ENCODE results near the gene CAPN12.

The CAPN12 gene

DNA sequence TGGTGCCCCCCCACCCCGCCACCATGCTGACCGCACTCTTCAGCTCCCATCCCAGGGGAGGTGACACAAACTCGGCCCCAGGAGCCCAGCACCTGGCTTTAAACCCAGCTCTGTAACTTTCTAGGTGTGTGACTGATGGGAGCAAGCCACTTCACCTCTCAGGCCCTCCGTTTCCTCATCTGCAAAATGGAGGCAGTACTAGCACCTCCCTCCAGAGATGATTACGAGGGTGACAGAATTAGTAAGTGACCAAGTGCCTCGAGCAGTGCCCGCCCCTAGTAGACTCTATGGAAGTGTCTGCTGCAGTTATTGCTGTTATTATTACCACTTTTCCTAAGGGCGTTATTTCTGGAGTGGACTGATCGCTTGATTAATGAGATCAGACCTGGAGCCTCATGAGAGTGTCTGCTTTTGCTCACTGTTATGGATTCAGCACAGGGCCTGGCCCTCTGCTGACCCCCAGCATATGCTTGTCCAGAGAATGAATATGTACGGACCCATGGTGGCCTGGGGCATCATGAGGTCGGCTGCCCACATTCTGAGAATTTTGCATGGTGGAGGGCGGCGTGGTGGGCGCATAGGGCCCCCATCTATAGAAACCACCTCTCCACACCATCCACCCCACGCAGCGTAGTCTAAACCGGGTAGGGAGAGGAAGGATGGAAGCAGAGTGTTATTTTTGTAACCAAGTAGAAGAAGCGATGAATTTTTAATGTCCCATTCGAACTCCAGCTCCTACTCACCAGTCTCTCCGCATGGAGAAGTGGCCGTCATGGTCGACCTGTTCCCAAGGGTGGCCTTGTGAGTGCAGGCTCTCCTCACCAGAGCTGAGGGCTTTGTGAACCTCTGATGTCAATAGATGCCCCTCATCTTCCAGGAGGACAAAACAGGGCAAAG lies 48.2 kb downstream of the CAPN12 start:
- no peak for DNase-seq (ENCODE audit: low read depth)

DNA sequence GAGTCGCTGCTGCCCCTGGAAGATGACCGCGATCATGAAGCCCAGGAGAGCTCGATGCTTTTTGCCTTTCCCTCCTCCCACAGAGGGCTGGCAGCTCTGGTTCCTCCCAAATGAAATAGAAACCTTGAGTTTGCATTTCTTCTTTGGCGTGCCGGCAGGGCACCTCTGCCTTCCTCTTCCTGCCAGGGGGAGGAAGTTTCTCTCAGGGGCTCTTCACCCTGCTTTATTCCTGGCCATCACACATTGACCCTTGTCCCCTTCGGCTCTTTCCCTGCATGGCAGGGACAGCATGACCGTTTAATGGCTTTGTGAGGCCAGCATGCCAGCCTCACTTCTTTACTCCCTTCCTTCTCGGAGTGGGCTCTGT lies 49.0 kb downstream of the CAPN12 start:
- no peak for DNase-seq (ENCODE audit: low read depth)

DNA sequence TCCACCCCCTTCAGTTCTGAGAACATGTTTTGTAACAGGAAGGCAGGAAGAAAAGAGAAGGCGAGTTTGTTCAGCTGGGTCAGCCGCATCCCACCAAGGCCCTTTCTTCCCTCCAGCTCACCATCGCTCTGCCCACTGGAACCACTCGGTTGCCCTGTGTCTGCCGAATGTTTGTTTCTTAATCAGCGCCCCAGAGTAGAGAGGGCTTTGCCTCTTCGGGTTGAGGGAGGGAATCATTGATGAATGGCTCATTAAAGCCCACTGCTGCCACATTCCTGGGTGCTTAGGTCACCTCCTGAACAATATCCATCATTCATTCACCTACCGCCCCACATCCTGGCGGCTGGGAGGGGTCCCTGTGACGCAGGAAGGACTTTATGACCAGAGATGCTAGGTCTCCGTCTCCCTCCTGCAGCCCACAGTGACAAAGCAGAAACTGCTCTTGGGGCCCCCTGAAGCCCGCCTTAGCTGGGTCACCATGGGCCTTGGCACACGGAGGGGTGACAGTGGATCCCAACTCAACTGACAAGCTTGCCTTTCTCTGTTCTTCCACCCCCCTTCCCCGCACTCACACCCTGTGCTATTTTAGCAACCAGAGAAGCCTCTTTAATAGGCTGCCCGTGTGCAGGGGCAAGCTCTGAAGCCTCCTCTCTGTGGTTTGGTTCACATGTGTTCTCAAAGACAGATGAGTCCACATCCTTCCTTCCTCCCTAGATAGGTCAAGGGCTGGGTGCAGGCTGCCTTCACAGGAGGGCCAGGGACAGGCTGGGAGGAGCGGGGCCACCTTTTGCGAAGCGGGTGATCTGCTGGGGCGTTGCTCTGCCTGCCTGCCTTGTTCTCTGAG lies 50.7 kb downstream of the CAPN12 start:
- DNase-seq (ENCODE audit: low read depth), result peak; percentile 90

DNA sequence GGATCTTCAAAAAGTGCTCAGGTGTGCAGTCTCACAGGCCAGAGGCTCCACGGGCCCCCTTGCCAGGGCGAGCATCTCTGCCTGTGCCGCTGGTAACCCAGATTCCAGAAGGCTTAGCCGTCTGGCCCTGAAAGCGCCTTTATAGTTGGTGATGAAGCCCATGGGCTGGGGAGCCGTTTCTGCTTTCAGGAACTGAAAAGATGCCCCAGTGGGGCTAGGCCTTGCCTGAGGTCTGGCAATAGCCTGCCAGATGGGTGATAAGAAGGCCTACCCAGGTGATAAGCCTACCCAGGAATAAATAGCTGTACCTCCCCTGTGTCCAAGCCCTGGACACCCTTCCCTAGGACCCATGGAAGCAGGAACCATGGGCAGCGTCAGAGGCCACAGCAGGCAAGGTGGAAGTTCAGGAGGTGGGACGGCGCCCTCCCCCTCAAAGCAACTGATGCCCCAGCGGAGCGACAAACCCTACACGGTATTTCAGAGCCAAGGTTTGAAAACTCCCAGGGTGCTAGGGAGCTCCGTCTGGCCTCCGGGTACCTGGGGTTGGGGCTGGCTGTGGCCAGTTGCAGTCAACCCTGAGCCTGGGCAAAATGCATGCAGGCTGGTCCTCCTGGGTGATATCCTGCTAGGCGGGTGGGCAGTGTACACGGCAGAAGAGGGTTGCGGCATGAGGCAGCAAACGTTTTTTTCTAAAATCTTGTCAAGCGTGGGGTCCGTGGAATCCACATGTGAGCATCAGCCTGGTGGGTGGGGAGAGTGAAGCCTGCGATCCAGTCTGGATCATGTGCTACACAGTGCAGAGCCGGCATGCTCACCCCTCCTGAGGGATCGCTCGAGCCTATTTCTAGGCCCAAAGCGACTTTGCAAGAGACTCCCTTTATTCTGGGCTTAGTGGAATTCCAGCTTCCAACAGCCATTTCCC lies 51.6 kb downstream of the CAPN12 start:
- DNase-seq (ENCODE audit: low read depth), result no peak

DNA sequence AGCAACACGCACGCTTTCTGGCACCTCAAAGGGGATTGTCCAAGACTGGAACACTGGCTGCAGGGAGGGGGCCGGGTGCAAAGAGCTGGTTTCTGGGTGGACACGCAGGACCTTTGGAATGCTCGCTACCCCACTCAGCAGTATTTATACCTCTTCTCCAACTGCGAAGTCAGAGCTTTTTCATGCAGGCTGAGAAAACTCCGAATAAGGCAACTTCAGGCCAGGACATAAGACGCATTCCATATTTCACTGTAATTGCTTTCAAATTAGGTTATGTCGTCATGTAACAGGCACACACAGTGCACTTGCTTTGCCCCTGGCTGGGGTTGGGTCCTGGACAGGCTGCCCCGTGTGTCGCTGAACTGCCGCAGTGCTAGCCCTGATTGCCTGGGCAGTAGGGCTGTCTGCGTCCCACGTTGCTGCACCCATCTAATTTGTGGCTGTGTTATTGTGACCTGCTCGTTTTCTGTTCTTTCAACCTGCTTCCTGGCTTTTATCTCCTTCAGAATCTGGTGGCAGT lies 52.3 kb downstream of the CAPN12 start:
- DNase-seq (ENCODE audit: low read depth), result peak; percentile 97

DNA sequence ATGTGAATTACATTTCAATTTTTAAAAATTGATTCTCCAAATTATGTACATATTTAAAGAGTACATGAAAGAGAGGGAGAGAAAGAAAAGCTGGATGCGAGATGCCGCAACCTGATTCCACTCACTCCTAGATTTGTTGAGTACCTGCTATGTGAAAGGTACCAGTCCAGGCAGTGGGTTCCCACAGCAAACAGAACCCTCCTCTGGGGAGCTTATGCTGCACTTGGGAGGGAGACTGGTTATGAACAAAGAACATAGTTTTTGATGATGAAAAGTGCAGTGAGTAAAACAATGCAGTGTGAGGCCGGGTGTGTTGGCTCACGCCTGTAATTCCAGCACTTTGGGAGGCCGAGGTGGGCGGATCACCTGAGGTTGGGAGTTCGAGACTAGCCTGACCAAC lies 53.4 kb downstream of the CAPN12 start:
- DNase-seq (ENCODE audit: low read depth), result peak; percentile 31

DNA sequence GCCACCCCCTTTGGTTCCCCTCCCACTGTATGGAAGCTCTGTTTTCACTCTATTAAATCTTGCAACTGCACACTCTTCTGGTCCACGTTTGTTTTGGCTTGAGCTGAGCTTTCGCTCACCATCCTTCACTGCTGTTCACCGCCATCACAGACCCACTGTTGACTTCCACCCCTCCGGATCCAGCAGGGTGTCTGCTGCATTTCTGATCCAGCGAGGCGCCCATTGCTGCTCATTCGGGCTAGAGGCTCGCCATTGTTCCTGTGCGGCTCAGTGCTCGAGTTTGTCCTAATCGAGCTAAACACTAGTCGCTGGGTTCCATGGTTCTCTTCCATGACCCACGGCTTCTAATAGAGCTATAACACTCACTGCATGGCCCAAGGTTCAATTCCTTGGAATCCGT lies 54.1 kb downstream of the CAPN12 start:
- DNase-seq (ENCODE audit: low read depth), result no peak

GRCh38 chr19:38687837-38688378 lies 56.4 kb downstream of the CAPN12 start:
- DNase-seq (ENCODE audit: low read depth), result no peak

GRCh38 chr19:38686530-38686888 lies 57.8 kb downstream of the CAPN12 start:
- DNase-seq (ENCODE audit: low read depth), result no peak

DNA sequence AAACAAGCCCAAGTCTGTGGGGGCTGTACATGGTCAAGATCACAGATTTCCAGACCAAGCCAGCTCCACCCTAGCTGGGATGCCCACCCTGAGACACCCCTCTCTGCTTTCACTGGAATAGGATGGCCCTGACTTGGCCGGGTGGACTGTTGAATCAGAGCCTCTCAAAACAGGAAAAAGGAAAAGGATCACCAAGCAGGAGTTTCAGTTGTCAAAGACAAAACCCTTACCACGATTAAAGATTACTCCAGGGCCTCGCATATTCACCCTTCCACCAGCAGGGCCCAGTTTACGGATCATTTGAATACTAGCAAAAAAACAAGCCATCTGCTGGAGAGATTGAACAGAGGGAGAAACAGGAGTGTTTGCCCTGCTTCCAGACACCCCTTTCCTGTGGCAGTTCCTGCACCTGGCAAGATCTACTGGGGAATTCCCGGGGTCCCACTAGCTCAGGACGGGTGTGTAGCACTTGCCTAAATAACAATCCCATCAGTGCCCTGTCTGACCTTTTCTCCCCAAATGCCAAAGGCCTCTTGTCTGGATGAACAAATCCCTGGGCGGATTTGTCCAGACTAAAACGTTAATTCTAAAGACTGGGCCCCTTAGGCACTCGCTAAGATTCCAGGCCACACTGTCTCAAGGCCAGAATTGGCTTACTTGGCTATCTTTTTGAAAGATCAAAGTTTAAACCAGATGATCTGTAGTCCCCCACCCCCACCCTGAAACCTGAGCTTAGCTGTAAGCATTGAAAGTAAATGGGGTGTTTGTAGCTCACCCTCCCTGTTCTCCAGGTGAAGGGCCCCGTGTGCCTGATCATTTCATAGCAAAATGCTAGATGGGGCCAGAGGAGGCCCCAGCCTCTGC lies 58.4 kb downstream of the CAPN12 start:
- peak; percentile 63 for DNase-seq (ENCODE audit: low read depth)

DNA sequence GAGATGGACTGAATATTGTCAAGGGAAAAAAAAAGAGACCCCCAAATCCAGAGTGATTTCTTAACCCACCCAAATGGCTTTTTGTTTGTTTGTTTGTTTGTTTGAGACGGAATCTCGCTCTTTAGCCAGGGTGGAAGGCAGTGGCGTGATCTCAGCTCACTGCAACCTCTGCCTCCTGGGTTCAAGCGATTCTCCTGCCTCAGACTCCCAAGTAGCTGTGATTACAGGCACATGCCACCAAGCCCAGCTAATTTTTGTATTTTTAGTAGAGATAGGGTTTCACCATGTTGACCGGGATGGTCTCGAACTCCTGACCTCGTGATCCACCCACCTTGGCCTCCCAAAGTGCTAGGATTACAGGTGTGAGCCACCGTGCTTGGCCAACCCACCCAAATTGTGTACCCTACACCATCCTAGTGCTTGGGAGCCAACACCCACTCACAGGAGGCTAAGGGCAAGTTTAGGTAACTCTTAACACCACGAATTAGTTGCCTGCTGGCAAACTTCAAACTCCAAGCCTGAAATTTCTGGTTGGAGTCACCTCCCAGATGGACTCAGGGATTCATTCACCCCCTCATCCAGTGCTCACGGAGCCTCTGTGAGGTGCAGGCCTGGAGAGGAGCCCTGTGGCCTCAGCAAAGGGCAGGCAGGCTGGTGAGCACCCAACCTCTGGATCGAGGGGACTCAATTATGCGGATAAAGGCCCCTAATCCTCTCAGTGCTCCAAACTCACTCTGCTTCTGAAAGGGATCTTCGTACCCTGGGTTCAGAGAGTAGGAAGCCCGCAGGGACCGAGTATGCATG lies 59.2 kb downstream of the CAPN12 start:
- DNase-seq (ENCODE audit: low read depth), result no peak

GRCh38 chr19:38684078-38684861 lies 60.0 kb downstream of the CAPN12 start:
- peak; percentile 95 for DNase-seq (ENCODE audit: low read depth)

DNA sequence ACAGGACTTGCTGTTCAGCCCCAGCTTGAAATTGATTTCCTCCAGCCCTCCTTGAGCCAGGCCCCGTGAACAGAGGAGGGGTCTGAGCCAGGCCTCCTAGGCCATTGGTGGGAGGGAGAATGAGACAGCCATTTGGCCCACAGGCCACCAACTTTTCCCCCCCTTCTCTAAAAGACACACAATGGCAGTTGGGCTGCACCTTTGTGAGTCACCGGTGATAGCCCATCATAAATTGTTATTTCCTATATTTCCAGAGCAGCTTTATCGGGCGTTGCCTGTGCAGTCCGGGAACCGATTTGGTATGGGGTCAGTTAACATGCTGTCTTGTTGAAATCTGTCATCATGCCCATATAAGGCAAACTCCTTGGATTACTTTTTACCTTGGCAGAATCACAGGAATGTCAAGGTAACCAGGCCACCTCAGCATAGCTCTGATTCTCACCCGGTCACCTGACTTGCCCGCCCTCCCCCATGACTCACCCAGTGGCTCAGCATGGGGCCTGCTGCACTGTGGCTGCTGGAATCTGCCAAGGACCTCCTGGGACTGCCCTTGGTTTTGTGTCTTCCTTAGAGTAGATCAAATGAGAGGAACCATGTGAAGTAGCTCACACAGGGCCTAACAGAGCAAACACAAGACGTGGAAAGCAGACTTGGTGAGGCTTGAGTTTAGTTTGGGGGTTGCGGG lies 60.7 kb downstream of the CAPN12 start:
- peak; percentile 95 for DNase-seq (ENCODE audit: low read depth)

GRCh38 chr19:38682872-38683392 lies 61.3 kb downstream of the CAPN12 start:
- no peak for DNase-seq (ENCODE audit: low read depth)

DNA sequence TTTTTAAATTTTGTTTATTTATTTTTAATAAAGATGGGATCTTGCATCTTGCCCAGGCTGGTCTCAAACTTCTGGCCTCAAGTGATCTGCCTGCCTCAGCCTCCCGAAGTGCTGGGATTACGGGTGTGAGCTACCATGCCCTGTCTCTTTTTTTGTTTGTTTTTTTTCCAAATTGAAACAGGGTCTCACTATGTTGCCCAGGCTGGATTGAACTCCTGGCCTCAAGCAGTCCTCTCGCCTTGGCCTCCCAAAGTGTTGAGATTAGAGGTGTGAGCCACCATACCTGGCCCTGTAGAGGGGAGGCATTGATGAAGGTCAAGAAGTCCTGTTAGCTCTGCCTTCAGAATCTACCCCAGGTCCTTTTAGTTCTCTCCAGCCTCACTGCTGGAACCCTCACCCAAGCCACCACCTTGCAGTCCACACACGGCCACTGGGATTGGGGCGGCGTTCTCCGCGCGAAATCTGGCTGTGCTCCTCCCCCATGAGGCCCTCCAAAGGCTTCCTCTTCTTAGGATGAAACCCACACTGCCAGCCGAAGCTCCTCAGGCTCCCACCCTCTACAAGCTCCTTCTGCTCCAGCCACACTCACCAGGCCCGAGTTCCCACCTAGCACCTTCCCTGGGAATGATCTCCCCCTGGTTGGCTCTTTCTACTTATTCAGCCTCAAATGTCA lies 61.9 kb downstream of the CAPN12 start:
- DNase-seq (ENCODE audit: low read depth), result no peak

Measured in EH (cell line).